Liver (tissue), 9 donors: ENCODE measurements around the gene XXYLT1. TPM values are rescaled to one million over a fixed set of nuclear protein-coding genes. Genes with fewer than 3 reads are reported as not detected.

Experiments
- DNase-seq: peaks from one replicate; pipeline ENCODE4 v3.0.0-alpha.2; 2017; ENCODE audit warnings: low spot score
- H3K27ac ChIP-seq, 2 donors: one replicate each; pipeline ENCODE4 v1.7.0; 2013; ENCODE audit warnings: inconsistent platforms in 2 of 2, low read length in 2 of 2, control low read depth in 1 of 2, low read depth in 1 of 2, mild to moderate bottlenecking in 1 of 2
- H3K27me3 ChIP-seq, 4 donors: one replicate each; pipeline versions ENCODE4 v1.6.1 to v1.7.0; 2013; ENCODE audit warnings: low read length in 3 of 4, inconsistent platforms in 1 of 4, mild to moderate bottlenecking in 1 of 4, moderate library complexity in 1 of 4; ENCODE audit not compliant: control insufficient read depth in 4 of 4, insufficient read depth in 4 of 4
- H3K36me3 ChIP-seq, 4 donors: one replicate each; pipeline versions ENCODE4 v1.6.1 to v1.7.0; 2013; ENCODE audit warnings: low read length in 3 of 4, mild to moderate bottlenecking in 3 of 4, low read depth in 1 of 4, moderate library complexity in 1 of 4; ENCODE audit not compliant: control insufficient read depth in 4 of 4, insufficient read depth in 3 of 4
- H3K4me1 ChIP-seq, 4 donors: one replicate each; pipeline versions ENCODE4 v1.6.1 to v1.7.0; 2013; ENCODE audit warnings: low read length in 3 of 4, mild to moderate bottlenecking in 3 of 4, moderate library complexity in 1 of 4; ENCODE audit not compliant: control insufficient read depth in 4 of 4, insufficient read depth in 4 of 4
- H3K4me3 ChIP-seq, 3 donors: one replicate each; pipeline versions ENCODE4 v1.6.1 to v1.7.0; 2013; ENCODE audit warnings: low read length in 3 of 3, control low read depth in 1 of 3, low read depth in 1 of 3, mild to moderate bottlenecking in 1 of 3
- H3K9ac ChIP-seq, 2 donors: one replicate each; pipeline ENCODE4 v1.7.0; 2013; ENCODE audit warnings: low read length in 2 of 2, mild to moderate bottlenecking in 2 of 2, moderate library complexity in 2 of 2, control low read depth in 1 of 2, low read depth in 1 of 2
- H3K9me3 ChIP-seq, 4 donors: one replicate each; pipeline versions ENCODE4 v1.6.1 to v1.7.0; 2013; ENCODE audit warnings: low read length in 3 of 4; ENCODE audit not compliant: control insufficient read depth in 4 of 4
- EGR1 ChIP-seq, 2 donors: IDR thresholded peaks; 2 replicates each; pipeline ENCODE4 v1.6.1; 2016 to 2018; ENCODE audit warnings: antibody characterized with exemption in 2 of 2, low read depth in 2 of 2
- FOXA1 ChIP-seq: IDR thresholded peaks from 2 replicates; pipeline ENCODE4 v1.6.1; 2016; ENCODE audit warnings: antibody characterized with exemption
- FOXA2 ChIP-seq: IDR thresholded peaks from 2 replicates; pipeline ENCODE4 v1.6.1; 2016; ENCODE audit warnings: antibody characterized with exemption
- GABPA ChIP-seq, 2 donors: IDR thresholded peaks in 1 of 2; conservative IDR thresholded peaks in 1 of 2; 2 replicates each; pipeline ENCODE4 v1.6.1; 2016; ENCODE audit warnings: antibody characterized with exemption in 2 of 2, mild to moderate bottlenecking in 1 of 2, moderate library complexity in 1 of 2
- HNF4A ChIP-seq, 2 donors: conservative IDR thresholded peaks; 2 replicates each; pipeline ENCODE4 v1.6.1; 2016; ENCODE audit warnings: antibody characterized with exemption in 2 of 2, mild to moderate bottlenecking in 2 of 2
- HNF4G ChIP-seq: IDR thresholded peaks from 2 replicates; pipeline ENCODE4 v1.6.1; 2016; ENCODE audit warnings: antibody characterized with exemption
- MAX ChIP-seq: IDR thresholded peaks from 2 replicates; pipeline ENCODE4 v1.6.1; 2016; ENCODE audit warnings: antibody characterized with exemption
- NR2F2 ChIP-seq: IDR thresholded peaks from 2 replicates; pipeline ENCODE4 v1.6.1; 2016; ENCODE audit warnings: antibody characterized with exemption
- RAD21 ChIP-seq, 2 donors: IDR thresholded peaks; 2 replicates each; pipeline ENCODE4 v1.6.1; 2016; ENCODE audit warnings: antibody characterized with exemption in 2 of 2, mild to moderate bottlenecking in 2 of 2
- RXRA ChIP-seq, 2 donors: IDR thresholded peaks; 2 replicates each; pipeline ENCODE4 v1.6.1; 2017 to 2018; ENCODE audit warnings: antibody characterized with exemption in 2 of 2, mild to moderate bottlenecking in 1 of 2
- SP1 ChIP-seq: IDR thresholded peaks from 2 replicates; pipeline ENCODE4 v1.6.1; 2018; ENCODE audit warnings: antibody characterized with exemption, mild to moderate bottlenecking
- WGBS: extraction: QIAGEN DNeasy Blood & Tissue Kit; methylation state at CpG from one replicate; pipeline ENCODE4 v1.1.7; 2013; 5-methylcytosine and 5-hydroxymethylcytosine counted together
- polyA plus RNA-seq, 2 donors: library from polyadenylated mRNA; stranded (reverse) in 1 of 2; unstranded in 1 of 2; fragments of 200-250 nt in 1 of 2; fragments of >200 nt in 1 of 2; fragmentation: Nextera tagmentation in 1 of 2; extraction: Ambion mirVana in 1 of 2; gene quantifications; one replicate each; pipeline versions ENCODE4 v1.2.1 to v1.2.3, GENCODE V29; 2013 to 2015
- total RNA-seq, 2 donors: library from RNA; depleted of rRNA; stranded (reverse); fragments of >200 nt; gene quantifications; one replicate each; pipeline ENCODE4 v1.2.3, GENCODE V29; 2014
- TF ChIP-seq, protein P1 (sequence below): IDR thresholded peaks from 2 replicates; pipeline ENCODE4 v1.6.1; 2016; ENCODE audit warnings: antibody characterized with exemption
- TF ChIP-seq, protein P2 (sequence below): IDR thresholded peaks from 2 replicates; pipeline ENCODE4 v1.6.1; 2016; ENCODE audit warnings: antibody characterized with exemption
- donor health status: healthy.
- donor health status: healthy.
- donor health status: healthy.
- donor health status: healthy.
- donor health status: healthy.

XXYLT1 gene
- total and polyA plus RNA-seq, 4 donors, result 0.93 to 7.6 (median 2.8) TPM

DNA sequence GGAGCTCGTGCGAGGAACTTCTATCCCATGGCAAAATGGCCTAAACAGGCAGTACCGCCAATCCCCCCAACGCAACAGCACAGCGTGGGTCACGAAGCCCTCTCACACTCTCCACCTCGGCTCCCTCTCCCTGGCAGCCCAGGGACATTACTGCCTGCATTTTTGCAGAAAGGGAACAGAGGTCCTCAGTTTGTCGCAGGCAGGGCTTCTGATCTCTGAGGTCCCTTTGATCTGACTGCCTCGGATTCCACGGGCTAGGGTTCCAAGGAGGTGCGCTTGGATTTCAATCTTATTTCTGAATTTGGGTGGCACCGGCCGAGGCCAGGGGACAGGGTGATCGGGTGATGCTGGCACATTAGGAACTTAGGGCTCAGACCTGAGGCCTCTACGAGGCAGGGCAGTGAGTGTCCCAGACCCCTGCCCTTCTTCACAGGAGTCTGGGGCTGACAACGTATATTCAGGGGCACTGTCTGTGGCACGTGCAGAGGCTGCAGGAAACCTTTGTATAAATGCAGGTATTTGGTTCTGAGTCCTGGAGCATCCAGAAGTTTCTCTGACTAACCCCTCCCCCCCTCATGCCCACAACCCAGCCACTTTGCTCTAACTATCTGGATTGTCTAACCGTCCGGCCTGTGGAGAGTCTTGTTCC is 197.9 kb downstream of the XXYLT1 start:
- H3K36me3 ChIP-seq, result no peaks in the 10 kb centered on the region
- H3K27ac ChIP-seq, result no peak overlapping the region
- H3K4me3 ChIP-seq, result no peak overlapping the region
- DNase-seq, result no peak
- no peaks in the 10 kb centered on the region for H3K9me3 ChIP-seq
- no peak overlapping the region for H3K9ac ChIP-seq
- H3K27me3 ChIP-seq, result no peaks in the 10 kb centered on the region
- no peaks in the 10 kb centered on the region for H3K4me1 ChIP-seq
- TF ChIP-seq, protein P1, sequence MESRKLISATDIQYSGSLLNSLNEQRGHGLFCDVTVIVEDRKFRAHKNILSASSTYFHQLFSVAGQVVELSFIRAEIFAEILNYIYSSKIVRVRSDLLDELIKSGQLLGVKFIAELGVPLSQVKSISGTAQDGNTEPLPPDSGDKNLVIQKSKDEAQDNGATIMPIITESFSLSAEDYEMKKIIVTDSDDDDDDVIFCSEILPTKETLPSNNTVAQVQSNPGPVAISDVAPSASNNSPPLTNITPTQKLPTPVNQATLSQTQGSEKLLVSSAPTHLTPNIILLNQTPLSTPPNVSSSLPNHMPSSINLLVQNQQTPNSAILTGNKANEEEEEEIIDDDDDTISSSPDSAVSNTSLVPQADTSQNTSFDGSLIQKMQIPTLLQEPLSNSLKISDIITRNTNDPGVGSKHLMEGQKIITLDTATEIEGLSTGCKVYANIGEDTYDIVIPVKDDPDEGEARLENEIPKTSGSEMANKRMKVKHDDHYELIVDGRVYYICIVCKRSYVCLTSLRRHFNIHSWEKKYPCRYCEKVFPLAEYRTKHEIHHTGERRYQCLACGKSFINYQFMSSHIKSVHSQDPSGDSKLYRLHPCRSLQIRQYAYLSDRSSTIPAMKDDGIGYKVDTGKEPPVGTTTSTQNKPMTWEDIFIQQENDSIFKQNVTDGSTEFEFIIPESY, result no peak
- no peak for TF ChIP-seq RAD21 (IDR thresholded peaks at IDR 0.05)
- TF ChIP-seq FOXA1, result no peak
- no peak for TF ChIP-seq SP1
- no peak for TF ChIP-seq FOXA2
- TF ChIP-seq, protein P2, sequence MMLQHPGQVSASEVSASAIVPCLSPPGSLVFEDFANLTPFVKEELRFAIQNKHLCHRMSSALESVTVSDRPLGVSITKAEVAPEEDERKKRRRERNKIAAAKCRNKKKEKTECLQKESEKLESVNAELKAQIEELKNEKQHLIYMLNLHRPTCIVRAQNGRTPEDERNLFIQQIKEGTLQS, result no peak
- 96% methylated on average over 19 of the region's 19 CpGs for WGBS

DNA sequence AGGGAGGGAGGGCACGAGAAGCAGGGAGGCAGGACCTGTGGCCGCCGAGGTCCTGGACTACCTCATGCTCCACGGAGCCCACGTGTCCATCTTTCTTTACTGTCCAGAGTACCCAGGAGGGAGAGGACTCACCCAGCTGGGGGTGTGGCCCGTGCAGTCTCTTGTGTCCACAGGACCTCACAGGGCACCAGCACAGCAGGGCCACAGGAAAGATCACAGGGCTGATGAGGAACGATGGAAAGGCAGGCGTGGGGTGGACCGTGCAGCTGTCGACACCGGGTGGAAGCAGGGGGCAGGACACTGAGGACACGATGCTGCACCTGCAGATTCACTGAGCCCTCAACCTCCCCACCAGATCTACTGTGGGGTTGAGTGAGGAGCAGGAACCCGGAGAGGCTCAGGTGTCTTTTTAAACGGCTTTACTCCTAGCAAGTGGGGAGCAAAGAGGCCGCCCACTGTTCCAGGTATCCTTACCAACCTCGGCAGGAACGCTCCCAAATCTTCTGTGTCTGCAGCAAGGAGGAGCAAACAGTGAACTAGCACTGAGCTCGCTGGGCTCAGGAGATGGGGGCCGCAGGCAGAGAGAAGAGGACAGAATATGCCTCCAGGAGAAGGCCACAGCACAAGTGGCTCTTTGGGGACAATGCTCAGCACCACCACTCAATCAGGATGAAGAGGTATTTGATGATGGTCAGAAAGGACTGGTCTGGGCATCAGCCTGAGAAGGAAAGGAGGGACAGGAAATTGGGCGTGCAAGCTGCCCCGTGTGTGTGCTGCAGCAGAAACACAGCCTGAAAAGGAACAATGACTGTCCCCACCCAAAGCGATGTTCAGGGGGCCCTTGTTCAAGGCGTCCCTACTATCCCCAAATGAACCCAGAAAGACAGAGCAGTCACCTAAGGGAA is 198.8 kb downstream of the XXYLT1 start:
- DNase-seq, result no peak
- Histone ChIP-seq H3K27me3 (no peaks in the 10 kb centered on the region), H3K4me1 (no peaks in the 10 kb centered on the region)

More for the DNA sequence above, 198.8 kb downstream of the XXYLT1 start:
- TF ChIP-seq SP1 (no peak), NR2F2 (no peak), MAX (no peak), GABPA (IDR thresholded peaks at IDR 0.05 in 1 of 2, conservative IDR thresholded peaks at IDR 0.05 in 1 of 2) (no peak), HNF4A (conservative IDR thresholded peaks at IDR 0.05) (no peak), EGR1 (IDR thresholded peaks at IDR 0.05; ENCODE audit: low read depth in 2 of 2) (no peak), HNF4G (no peak), RXRA (IDR thresholded peaks at IDR 0.05) (no peak)
- TF ChIP-seq, protein P2, result no peak
- TF ChIP-seq, protein P1, result no peak
- H3K9me3 ChIP-seq, result no peaks in the 10 kb centered on the region
- H3K9ac ChIP-seq, result no peak overlapping the region
- H3K4me3 ChIP-seq, result no peak overlapping the region
- H3K36me3 ChIP-seq, result no peaks in the 10 kb centered on the region
- 87% methylated on average over 23 of the region's 23 CpGs for WGBS
- H3K27ac ChIP-seq, result no peak overlapping the region
